OCI-LY7 (cell line): Measurements from ENCODE around the gene AIM2.
"Not testable (repeated sequence)": the region's sequence is repeated elsewhere in the genome, so short reads cannot be mapped to it uniquely, and the experiment has no call there.

Source experiments
- EZH2phosphoT487 ChIP-seq: fragments of 200-600 bp; sonication (generic); IDR thresholded peaks from 2 replicates; pipeline ENCODE4 v1.6.1; 2018; ENCODE audit warnings: low read depth, borderline replicate concordance, mild to moderate bottlenecking, mixed run types, antibody characterized with exemption, low read length, moderate library complexity, mixed read lengths
- TF ChIP-seq, protein P1 (sequence below): fragments of 200-600 bp; sonication (generic); conservative IDR thresholded peaks from 2 replicates; pipeline ENCODE4 v1.5.1; 2014; ENCODE audit warnings: mild to moderate bottlenecking, antibody characterized with exemption, low read length, moderate library complexity, mixed read lengths

DNA sequence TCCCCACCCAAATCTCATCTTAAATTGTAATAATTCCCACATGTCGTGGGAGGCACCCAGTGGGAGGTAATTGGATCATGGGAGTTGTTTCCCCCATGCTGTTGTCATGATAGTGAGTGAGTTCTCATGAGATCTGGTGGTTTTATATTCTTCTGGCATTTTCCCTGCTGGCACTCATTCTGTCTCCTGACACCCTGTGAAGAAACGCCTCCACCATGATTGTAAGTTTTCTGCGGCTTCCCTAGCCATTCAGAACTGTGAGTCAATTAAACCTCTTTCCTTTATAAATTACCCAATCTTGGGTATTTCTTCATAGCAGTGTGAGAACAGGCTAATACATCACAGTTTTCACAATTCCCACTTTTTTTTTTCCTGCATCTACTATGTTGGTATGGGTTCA is 26.5 kb upstream of the AIM2 start:
- TF ChIP-seq, protein P1, sequence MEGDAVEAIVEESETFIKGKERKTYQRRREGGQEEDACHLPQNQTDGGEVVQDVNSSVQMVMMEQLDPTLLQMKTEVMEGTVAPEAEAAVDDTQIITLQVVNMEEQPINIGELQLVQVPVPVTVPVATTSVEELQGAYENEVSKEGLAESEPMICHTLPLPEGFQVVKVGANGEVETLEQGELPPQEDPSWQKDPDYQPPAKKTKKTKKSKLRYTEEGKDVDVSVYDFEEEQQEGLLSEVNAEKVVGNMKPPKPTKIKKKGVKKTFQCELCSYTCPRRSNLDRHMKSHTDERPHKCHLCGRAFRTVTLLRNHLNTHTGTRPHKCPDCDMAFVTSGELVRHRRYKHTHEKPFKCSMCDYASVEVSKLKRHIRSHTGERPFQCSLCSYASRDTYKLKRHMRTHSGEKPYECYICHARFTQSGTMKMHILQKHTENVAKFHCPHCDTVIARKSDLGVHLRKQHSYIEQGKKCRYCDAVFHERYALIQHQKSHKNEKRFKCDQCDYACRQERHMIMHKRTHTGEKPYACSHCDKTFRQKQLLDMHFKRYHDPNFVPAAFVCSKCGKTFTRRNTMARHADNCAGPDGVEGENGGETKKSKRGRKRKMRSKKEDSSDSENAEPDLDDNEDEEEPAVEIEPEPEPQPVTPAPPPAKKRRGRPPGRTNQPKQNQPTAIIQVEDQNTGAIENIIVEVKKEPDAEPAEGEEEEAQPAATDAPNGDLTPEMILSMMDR = not testable (repeated sequence)
- TF ChIP-seq EZH2phosphoT487 = not testable (repeated sequence)
